Kidney capillary endothelial cell (primary cell): Measurements from ENCODE around the gene TMEM154.

Experiments used
- DNase-seq: peaks from one replicate; pipeline ENCODE4 v3.0.0-alpha.2; 2018; ENCODE audit warnings: low spot score

TMEM154 gene

DNA sequence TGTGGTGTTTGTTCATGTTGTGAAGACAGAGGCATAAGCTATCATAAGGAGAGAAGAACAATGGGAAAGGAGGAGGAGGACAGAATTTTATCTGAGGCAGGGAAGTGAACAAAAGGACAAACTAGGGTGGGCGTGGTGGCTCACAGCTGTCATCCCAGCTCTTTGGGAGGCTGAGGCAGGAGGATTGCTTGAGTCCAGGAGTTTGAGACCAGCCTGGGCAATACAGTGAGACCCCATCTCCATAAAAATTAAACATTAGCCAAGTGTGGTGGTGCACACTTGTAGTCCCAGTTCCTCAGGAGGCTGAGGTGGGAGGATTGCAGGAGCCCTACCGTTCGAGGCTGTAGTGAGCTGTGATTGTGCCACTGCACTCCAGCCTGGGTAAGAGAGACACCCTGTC lies 49.9 kb downstream of the TMEM154 start:
- DNase-seq = no peak

DNA sequence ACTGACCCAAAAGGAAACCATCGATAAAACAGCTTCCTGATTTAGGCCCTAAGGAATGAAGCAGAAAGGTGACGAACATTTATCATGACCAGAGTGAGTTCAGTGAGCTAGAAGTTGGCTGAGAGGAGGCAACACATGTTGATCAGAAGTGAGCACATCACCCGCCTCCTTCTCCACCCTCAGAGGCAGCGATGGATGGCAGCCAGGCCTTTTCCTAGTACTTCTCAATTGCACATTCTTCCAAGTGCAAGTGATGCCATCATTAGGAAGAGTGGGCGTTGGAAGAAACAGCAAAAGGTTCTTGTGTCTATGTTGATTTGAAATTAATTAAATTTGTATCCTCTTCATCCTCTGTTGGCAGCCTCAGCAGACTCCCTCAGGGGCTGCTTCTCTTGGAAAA lies 51.7 kb downstream of the TMEM154 start:
- DNase-seq = no peak

DNA sequence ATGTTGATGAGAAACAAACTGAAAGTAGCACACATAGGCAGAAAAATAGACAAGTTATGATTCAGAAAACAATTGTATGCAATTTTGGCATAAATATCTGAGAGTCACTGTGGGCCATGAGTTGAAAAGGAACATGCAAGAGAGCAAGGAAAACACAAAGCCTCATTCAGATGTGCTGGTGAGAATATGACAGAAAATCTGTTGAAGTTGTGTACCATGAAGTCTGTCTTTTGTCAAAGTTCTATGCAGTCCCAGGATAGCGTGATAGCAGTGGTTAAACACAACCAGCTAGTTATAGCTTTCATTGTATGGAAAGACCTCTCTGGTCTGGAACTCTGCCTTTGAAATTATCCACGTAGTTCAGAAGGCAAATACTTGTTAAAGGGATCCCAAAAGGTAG lies 53.0 kb downstream of the TMEM154 start:
- no peak for DNase-seq

DNA sequence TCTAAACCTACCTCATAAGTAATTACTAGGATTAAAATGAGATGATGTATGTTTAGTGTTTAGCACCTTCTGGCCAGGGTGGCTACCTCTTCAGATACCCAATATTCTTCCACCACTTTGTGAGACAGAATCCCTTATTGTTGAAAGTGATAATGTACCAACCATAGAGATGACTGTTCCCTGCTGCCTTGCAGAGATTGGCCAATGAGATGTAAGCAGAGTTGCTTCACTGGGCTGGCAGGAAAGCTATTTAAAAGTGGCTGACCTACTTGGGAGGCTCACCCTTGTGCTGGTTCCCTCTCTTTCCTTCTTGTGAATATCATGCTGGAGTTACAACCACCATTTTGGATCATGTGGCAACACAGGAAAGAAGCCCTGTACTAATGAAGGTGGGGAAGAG lies 58.9 kb downstream of the TMEM154 start:
- no peak for DNase-seq

DNA sequence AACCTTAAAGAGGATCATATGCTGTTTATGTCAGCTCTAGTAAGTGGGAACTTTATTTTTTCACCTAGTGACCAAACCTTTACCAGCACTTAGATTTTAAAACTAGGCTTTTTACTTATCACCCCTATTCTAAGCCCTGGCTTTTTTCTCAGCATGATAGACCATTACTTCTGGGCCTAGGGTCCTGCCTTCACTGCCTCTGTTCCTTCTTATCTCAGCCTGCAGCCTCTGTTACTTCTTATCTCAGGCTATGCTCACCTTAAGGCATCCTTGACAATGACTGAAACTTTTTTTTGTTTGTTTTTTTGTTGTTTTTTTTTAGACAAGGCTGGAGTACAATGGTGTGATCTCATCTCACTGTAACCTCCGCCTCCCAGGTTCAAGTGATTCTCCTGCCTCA lies 59.6 kb downstream of the TMEM154 start:
- DNase-seq = no peak

DNA sequence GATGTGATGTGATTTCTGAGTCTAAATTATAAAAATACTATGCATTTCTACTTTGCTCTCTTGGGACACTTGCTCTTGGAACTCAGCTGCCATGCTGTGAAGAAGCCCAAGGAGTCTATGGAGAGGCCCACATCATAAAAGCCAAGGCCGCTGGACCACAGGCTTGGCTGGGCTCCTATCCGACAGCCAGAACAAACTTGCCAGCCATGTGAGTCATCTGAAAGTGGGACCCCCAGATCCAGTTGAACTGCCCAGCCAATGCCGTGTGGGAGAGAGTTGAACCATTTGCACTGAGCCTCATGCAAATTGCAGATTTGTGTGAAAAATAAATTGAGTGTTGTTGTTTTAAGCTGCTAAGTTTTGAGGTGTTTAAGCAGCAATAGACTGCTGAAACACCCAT lies 60.2 kb downstream of the TMEM154 start:
- DNase-seq = no peak

DNA sequence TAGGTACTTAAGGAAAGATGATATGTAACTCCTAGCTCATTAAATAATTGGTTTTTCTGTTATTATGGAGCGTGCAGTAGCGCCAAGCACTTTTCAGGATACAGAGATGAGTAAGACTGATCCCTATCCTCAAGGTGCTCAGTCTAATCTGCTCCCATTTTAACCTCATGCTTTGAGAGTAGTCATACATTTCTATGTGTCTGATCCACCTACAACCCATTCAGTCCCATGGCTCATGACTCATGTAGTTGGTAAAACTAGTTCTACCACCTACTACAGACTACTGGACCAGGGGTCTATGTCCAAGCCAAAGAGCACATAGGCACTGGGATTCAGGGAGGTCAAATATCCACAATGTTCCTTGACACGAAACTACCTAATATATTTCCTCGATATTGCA lies 60.8 kb downstream of the TMEM154 start:
- DNase-seq = no peak

DNA sequence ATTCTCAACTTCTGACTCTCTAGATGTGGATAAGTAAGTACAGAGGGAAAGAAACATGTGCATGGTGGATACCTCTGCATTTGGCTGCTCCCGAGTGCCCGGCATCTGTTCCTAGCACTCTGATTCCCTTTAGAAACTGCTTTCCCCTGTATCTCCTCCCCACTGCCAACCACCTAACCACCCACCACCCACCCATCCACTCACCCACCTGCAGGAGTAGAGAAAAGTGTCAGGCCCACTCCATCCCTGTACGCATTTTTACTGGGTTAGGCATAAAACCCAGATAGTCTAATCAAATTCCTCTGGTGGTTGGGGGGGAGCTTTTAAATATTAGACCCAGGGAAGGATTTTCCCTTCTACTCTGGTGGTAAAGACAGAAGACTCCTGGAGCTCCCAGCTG lies 63.0 kb downstream of the TMEM154 start:
- DNase-seq = no peak

DNA sequence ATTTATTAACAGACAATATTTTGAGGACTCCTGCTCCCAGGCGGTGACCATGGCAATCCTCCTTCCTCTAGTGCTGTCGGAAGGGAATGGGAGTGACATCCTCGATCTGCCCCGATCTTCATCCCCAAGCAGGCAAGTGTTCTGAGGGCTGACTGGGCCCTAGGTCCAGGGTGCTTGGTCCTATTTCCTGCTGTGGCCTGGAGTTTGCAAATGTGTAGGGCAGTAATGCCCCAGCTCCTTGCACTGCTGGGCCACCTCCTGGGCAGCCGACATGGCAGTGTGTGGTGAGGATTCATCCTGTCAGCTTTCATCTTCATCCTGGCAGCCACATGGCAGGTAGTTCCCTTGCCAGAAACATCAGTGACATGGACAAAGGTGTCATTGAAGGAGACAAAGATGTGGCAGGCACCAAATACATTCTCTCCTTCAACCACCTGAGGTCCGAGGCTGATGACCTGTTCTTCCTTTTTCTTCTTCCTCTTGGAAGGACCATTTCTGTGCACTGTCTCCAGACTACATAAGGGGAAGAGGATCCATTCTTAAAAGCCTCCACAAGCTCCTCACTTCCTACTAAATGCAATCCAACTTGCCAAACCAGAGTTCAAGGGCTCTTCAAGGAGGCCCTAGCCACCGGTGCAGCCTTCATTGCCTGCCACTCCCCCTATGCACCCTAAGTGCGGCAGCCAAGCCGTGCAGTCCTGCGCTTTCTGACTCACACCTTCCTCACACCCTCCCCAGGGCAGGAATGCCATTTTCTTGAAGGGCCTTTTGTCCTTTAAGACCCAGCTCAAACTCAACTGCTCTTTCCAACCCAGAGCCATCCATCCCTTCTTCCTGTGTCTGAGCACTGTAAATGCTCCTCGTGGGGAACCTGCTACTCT lies 65.7 kb downstream of the TMEM154 start:
- DNase-seq = no peak

DNA sequence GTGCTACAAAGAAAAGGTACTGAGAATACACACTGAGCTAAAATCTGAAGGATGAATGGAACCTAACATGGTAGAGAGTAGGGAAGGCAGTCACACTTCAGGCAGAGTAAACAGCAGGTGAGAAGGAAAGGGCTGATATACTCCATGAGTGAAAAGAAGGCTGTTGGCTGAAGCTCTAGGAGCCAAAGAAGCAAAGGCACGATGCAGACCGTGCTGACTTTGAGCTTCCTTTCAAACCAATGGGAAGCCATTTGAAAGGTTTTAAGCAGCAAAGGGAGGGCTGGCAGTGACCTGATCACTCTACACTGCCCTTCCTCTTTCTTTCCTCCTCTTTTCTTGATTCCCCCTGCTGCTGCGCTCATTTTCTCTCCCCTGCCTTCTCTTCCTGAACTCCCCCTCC lies 66.4 kb downstream of the TMEM154 start:
- DNase-seq = no peak

DNA sequence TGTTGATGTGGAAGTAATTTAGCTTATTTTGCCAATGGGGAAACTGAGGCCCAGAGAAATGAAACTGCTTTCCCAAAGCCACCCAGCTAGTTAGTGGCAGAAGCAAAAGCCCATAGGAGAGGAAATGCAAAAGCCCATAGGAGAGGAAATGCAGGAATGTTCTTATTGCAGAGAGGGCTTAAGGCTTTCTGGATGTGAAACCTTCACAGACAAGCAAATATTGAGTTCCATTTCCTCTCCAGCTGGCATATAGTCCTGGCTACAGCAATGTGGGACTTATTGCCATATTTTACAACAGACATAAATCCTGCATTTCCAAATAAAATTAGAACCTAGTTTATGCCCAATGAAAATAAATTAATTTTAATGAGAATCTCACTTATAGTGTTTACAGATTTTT lies 69.7 kb downstream of the TMEM154 start:
- no peak for DNase-seq

DNA sequence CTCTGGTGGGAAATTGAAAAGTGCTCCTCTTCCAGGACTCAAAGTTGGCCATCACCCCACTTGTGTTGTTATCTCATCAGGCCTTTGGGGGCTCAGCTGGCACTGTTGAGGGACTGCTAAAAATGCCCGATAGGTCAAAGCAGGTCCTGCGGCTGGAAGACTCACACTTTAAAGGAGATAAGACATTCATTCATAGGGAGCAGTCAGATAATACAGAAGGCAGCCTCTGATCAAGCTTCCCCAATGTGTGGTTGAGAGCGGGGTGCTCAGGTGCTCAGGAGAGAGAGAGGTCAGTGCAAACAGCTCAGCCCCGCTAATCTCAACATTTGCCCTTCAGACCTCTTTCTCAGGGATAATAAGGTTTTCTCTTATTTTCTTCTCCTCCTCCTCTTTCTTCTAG lies 70.3 kb downstream of the TMEM154 start:
- no peak for DNase-seq

DNA sequence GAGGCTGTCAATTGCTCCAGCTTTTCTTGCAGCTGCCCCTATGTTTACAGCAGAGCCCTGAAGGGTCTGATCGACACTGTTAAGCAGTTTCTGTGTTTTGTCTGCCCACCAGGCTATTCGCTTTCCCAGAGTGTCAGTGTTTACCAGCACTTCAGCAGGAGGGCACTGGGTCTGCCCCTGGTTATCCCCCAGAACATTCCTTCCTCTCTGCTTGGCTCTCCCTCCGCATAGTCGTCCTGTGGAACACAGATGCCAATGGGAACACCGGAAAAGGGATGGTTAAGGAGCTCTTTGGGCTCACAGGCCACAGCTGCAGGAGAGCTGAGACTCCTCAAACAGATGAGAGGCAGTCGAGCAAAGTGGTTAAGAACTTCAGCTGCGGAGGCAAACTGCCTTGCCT lies 72.6 kb downstream of the TMEM154 start:
- no peak for DNase-seq

DNA sequence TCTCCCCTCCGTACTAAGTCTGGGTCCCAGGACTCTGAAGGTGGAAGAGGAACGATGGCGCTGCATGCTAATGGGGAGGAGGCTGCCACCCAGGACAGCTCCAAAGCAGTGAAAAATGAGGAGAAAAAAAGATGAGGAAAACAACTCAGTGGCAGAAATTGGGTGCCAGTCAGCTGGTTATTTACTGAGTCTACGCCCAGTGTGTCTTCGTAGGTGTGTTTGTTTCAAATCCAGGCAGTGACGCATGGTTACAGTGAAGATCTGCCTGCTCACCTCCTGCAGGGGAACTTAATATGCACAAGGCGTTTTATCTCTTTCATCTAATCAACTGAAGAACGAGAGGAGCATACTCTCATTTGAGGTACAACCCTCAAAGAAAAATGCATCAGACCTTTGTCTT lies 73.0 kb downstream of the TMEM154 start:
- no peak for DNase-seq

DNA sequence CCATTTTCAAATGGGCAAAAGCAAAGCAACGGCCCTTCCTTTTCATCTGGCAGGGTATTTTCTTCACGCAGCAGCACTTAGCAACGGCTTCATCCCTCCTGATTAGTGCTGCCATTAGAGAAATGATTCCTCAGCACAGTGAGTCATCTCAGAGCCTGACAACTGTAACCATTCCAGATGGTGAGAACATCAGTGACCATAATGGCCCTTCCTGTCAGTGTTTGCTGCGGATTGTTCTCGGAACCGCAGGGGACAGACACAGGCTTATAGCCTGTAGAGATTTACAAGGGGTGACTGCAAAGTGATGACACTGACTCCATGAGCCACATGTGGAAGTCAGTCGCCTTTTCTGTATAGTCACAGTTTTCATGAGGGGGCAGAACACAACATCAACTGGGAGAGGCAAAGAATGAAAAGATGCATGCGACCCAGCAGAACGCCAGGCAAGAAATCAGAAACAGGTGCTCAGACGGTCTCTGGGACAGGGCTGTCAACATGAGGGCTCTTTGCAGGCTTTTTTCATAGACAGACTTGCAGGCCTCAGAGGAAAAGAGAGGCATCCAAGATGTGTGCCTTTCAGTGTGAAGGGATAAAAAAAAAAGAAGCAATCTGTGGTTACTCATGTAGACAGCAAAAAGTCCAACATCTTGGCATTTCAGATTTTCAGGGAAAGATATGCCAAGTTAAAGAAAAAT lies 74.0 kb downstream of the TMEM154 start:
- DNase-seq = peak; percentile 79

DNA sequence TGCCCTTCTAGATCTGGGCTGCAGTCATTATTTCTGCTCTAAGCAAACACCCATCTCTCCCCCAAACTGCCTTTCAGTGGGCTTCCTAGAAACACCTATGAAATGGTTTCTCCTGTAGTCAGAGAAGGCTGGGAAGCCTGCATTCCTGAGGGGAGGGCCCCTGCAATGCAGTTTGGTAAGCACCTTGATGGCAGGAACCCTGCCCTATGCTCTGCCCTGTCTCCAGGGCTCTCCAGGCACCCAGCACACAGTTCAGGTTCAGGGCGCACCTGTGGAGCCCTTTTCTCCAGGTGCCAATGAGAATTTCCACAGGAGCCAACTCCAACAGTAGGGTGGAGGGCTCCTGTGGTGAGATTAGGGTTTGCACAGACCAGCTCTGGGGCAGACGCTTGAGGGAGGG lies 74.8 kb downstream of the TMEM154 start:
- DNase-seq = no peak

DNA sequence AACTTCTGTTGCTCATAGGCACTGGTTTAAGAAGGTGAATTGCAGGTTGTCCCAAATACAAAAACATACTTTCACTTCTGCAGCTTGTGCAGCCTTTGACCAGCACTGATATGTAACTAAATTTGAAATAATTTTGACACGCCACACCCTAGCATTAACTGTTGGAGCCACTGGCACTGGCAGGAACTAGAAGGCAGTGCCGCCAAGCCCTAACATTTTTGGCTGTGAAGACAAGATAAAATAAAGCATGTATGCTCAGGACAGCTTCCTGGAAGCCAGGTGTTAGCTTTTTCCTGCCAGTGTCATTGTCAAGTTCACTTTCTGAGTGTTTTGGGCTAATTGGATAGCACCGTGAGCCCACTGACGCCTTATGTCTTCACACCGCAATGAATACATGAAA lies 78.6 kb downstream of the TMEM154 start:
- no peak for DNase-seq

DNA sequence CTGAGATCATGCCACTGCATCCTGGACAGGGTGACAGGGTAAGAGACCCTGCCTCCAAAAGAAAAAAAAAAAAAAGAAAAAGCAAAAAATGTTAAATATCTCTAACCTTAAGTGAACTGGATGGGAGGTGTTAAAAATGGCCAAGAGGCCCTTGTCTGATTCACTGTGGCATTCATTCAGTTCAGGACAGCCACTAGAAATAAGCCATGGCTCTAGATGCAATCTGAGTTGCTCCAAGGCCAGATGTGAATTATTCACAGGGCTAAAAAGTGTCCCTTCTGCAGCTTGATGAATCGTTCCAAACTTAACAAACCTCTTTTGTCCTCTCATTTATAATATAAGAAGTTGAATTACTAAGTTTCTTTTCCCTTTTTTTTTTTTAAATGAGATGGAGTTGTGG lies 80.2 kb downstream of the TMEM154 start:
- DNase-seq = no peak

DNA sequence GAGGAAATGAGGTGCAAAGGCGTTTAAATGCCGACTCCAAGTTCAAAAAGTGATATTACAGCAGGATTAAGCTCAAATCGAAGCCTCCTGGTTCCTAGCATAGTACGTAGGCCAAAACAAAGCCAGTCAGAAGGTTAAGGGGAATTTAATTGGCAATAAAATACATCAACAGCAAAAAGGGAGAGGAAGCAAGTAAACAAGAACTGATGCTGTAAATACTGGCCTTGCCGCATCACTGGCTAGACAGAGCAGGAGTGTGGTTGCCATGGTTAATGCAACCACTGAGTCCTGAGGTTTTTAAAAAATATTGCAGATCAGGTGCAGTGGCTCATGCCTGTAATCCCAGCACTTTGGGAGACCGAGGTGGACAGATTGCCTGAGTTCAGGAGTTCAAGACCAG lies 80.7 kb downstream of the TMEM154 start:
- no peak for DNase-seq

DNA sequence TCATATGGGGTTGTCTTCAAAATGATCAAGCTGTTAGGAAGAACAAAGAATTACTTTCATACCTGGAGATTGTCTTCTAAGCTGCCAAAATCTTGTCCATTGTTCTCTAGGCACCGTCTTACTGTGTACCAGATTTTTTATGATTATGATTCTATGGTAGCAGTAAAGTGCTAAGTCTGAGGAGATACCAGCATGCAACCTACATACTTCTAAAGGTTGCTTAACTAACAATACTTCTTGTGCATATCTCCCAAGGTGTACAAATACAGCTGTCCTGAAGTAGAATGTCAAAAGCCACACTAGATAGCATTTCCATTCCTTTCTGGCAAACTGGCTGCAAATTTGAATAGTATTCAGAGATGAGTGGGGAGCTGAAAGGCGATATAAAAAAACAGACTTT lies 81.3 kb downstream of the TMEM154 start:
- no peak for DNase-seq

DNA sequence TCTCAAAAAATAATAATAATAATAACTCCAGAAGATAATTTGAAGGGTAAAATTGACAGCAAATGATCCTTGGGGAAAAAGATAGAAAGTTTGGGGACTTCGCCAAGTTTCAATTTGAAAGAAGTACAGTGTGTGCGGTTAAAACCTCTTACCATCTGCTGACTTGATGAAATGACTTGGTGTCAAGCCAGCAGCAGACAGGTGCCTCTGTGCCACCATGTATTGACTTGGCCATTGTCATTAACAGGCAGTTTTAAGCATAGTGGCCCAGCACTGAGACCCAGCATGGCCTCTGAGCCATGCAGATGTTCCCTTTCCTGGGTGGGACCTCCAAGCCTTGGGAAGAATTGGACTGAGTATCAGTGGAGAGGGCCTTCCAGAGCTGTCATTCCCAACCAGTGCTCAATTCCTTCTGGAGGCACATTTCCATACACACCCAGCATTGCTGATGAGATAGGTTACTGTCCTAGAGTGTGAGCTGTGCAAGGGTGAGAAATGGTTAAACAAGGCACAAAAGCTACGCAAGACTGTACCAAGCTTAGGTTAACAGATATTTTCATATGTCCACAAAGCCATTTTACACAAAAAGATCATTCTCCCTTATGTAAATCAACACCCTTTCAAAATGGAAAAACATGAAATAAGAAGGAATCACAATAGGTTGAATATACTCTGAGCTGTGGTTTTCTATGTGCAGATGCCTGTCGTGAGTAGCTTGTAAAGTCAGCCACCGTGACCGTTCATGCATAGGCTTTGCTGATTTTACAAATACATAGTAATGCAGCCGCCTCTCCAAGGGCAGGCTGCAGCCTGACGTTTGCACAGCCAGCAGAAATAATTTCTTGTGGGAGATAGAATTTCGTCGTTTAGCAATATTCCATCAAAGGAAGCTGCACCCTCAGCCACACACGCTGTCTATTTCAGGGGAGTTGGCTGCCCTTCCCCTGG lies 84.5 kb downstream of the TMEM154 start:
- no peak for DNase-seq

DNA sequence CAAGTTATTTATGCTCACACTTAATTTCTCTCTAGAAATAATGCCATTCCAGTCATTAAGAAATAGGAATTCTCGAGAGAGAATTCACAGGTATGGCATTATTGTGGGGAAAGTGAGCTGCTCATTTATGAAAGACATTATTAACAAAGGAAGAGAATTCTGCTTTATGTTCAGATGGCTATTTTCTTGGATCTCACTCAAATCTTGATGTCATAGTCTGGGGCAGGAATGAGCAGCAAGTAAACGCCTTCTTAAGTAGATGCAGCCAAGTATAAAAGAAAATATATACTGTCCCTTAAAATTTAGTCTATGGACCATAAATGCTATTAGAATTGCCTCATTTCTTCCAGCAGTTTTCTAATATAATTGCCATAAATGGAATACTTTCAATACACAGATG lies 85.7 kb downstream of the TMEM154 start:
- no peak for DNase-seq

DNA sequence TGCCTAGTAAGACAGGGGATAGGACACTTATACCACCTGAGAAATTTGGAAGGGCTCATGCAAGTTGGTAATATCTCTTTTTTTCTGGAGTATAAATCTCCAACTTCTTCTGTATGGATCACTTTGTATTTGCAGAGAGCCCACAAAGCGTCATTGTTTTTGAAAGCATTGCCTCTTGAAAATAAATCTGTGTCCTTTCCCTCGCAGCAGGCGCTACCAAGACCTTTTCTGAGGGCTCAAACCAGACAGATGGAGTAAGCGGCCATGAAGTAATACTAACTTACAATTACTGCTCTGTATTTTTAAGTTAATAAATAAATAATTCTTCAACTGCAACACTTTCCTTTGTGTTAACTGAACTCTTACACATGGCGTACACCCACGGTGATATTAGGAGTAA lies 87.9 kb downstream of the TMEM154 start:
- DNase-seq = no peak
